ENCODE measurements around the gene KRT35.

Gene KRT35

GRCh38 chr17:41511716-41512115 is 30.8 kb upstream of the KRT35 start:
- no peak for DNase-seq

GRCh38 chr17:41511116-41511515 is 30.2 kb upstream of the KRT35 start:
- DNase-seq: no peak

GRCh38 chr17:41510251-41511065 is 29.5 kb upstream of the KRT35 start:
- no peak for DNase-seq

- no peak for DNase-seq
These were observed 26.4 kb upstream of the KRT35 start for GRCh38 chr17:41507315-41507880.

GRCh38 chr17:41505809-41506767 is 25.1 kb upstream of the KRT35 start:
- DNase-seq: no peak

GRCh38 chr17:41505007-41505808 is 24.3 kb upstream of the KRT35 start, which contains the start of gene KRT13:
Gene KRT13, minus strand, starts transcription at chr17:41505612. Its CDS starts 62 bp downstream, at chr17:41505550.
- DNase-seq: no peak

- no peak for DNase-seq
These were observed 23.5 kb upstream of the KRT35 start for GRCh38 chr17:41504246-41504977.

- no peak for DNase-seq
These were observed 22.3 kb upstream of the KRT35 start for GRCh38 chr17:41503202-41503601.

GRCh38 chr17:41500131-41500911 is 19.4 kb upstream of the KRT35 start:
- no peak for DNase-seq

- no peak for DNase-seq
These were observed 18.8 kb upstream of the KRT35 start for GRCh38 chr17:41499714-41500113.

GRCh38 chr17:41498276-41498675 is 17.3 kb upstream of the KRT35 start:
- DNase-seq: no peak

GRCh38 chr17:41496803-41497484 is 16.0 kb upstream of the KRT35 start:
- DNase-seq: no peak

GRCh38 chr17:41494524-41494923 is 13.6 kb upstream of the KRT35 start:
- no peak for DNase-seq

GRCh38 chr17:41492771-41493170 is 11.8 kb upstream of the KRT35 start:
- DNase-seq: no peak

GRCh38 chr17:41492351-41492750 is 11.4 kb upstream of the KRT35 start:
- no peak for DNase-seq

- DNase-seq: no peak
These were observed 10.5 kb upstream of the KRT35 start for GRCh38 chr17:41491476-41491875.

GRCh38 chr17:41490000-41490990 is 9.3 kb upstream of the KRT35 start:
- DNase-seq: no peak

- no peak for DNase-seq
These were observed 8.6 kb upstream of the KRT35 start, which contains the start of gene KRT36 for GRCh38 chr17:41489531-41489930. Gene KRT36, minus strand, starts transcription at chr17:41489910. Its CDS starts 46 bp downstream, at chr17:41489864.
